ENCODE measurements around the gene IGSF9.

IGSF9 gene

DNA sequence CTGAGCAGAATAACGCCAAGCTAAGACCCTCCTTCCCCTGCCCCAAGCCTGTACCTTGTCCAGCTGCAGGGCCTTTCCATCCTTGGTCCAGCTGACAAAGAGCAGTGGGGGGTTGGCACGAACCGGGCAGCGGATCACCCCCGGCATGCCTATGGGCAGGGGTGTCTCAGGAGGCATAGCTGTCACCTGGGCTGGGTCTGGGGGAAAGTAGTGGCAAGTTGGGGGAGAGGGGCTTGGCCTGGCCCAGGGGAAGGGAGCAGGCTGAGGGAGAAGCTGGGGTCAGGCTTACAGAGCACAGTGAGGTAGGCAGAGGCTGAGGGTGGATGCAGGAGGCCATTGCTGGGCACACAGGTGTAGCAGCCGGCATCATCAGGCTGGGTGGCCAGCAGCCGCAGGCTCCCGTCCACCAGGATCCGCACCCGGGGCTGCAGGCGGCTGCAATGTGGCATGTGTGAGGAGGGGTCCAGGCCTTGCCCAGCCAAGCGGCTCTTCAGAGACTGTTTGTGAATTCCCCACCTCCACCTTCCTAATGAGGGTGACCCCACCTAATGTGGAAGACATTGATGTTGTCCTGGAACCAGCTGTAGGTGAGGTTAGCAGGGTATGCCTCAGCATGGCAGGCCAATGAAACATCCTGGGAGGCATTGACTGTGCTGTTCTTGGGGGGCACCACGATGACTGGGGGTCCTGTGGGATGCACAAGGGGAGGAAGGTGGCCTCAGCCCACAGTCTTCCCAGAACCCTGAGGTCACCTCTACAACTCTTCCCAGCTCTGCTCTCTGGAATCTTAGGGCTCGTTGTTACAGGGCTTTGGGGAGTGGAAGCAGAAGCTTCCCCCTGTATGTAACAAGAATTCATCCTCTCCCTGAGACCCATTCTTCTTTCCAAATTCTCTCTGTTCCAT, 11.0 kb downstream of the IGSF9 start:
- H3K27ac Mint-ChIP-seq, result no peak overlapping the region

GRCh38 chr1:159933347-159933746, 12.1 kb downstream of the IGSF9 start:
- Mint-ChIP-seq H3K27me3 (no peaks in the 10 kb centered on the region), H3K4me3 (no peak overlapping the region), H3K27ac (no peak overlapping the region)

More for the DNA sequence above, 11.0 kb downstream of the IGSF9 start:
- no peaks in the 10 kb centered on the region for H3K9me3 Mint-ChIP-seq (ENCODE audit: low read depth)
- H3K36me3 Mint-ChIP-seq, result no peaks in the 10 kb centered on the region
- H3K4me3 Mint-ChIP-seq, result no peak overlapping the region
- no peaks in the 10 kb centered on the region for H3K27me3 Mint-ChIP-seq
- H3K4me1 Mint-ChIP-seq (ENCODE audit: low read depth), result peaks cover 5% of the 10 kb centered on the region

GRCh38 chr1:159932296-159933285, 12.8 kb downstream of the IGSF9 start:
- Mint-ChIP-seq H3K27me3 (no peaks in the 10 kb centered on the region), H3K36me3 (no peaks in the 10 kb centered on the region), H3K4me1 (ENCODE audit: low read depth) (peaks cover 5% of the 10 kb centered on the region), H3K4me3 (no peak overlapping the region), H3K27ac (no peak overlapping the region), H3K9me3 (ENCODE audit: low read depth) (no peaks in the 10 kb centered on the region)

More at GRCh38 chr1:159933347-159933746, 12.1 kb downstream of the IGSF9 start:
- H3K9me3 Mint-ChIP-seq (ENCODE audit: low read depth), result no peaks in the 10 kb centered on the region
- no peaks in the 10 kb centered on the region for H3K36me3 Mint-ChIP-seq
- H3K4me1 Mint-ChIP-seq (ENCODE audit: low read depth), result peaks cover 5% of the 10 kb centered on the region

- Mint-ChIP-seq H3K4me3 (no peak overlapping the region), H3K27ac (no peak overlapping the region), H3K36me3 (no peaks in the 10 kb centered on the region), H3K4me1 (ENCODE audit: low read depth) (peaks cover 5% of the 10 kb centered on the region), H3K27me3 (no peaks in the 10 kb centered on the region), H3K9me3 (ENCODE audit: low read depth) (no peaks in the 10 kb centered on the region)
These were observed 13.6 kb downstream of the IGSF9 start for GRCh38 chr1:159931795-159932173.

GRCh38 chr1:159931101-159931794, 14.2 kb downstream of the IGSF9 start:
- Mint-ChIP-seq H3K27ac (no peak overlapping the region), H3K27me3 (no peaks in the 10 kb centered on the region), H3K4me1 (ENCODE audit: low read depth) (peaks cover 6% of the 10 kb centered on the region), H3K4me3 (no peak overlapping the region), H3K36me3 (no peaks in the 10 kb centered on the region), H3K9me3 (ENCODE audit: low read depth) (no peaks in the 10 kb centered on the region)

- H3K4me3 Mint-ChIP-seq, result no peak overlapping the region
- H3K9me3 Mint-ChIP-seq (ENCODE audit: low read depth), result no peaks in the 10 kb centered on the region
- peaks cover 11% of the 10 kb centered on the region for H3K4me1 Mint-ChIP-seq (ENCODE audit: low read depth)
- no peaks in the 10 kb centered on the region for H3K36me3 Mint-ChIP-seq
- H3K27me3 Mint-ChIP-seq, result no peaks in the 10 kb centered on the region
- no peak overlapping the region for H3K27ac Mint-ChIP-seq
These were observed 14.8 kb downstream of the IGSF9 start for GRCh38 chr1:159930634-159931033.

- H3K36me3 Mint-ChIP-seq, result no peaks in the 10 kb centered on the region
- H3K27ac Mint-ChIP-seq, result no peak overlapping the region
- H3K4me1 Mint-ChIP-seq (ENCODE audit: low read depth), result peaks cover 12% of the 10 kb centered on the region
- no peak overlapping the region for H3K4me3 Mint-ChIP-seq
- H3K9me3 Mint-ChIP-seq (ENCODE audit: low read depth), result no peaks in the 10 kb centered on the region
- H3K27me3 Mint-ChIP-seq, result no peaks in the 10 kb centered on the region
These were observed 15.2 kb downstream of the IGSF9 start for GRCh38 chr1:159930216-159930615.

DNA sequence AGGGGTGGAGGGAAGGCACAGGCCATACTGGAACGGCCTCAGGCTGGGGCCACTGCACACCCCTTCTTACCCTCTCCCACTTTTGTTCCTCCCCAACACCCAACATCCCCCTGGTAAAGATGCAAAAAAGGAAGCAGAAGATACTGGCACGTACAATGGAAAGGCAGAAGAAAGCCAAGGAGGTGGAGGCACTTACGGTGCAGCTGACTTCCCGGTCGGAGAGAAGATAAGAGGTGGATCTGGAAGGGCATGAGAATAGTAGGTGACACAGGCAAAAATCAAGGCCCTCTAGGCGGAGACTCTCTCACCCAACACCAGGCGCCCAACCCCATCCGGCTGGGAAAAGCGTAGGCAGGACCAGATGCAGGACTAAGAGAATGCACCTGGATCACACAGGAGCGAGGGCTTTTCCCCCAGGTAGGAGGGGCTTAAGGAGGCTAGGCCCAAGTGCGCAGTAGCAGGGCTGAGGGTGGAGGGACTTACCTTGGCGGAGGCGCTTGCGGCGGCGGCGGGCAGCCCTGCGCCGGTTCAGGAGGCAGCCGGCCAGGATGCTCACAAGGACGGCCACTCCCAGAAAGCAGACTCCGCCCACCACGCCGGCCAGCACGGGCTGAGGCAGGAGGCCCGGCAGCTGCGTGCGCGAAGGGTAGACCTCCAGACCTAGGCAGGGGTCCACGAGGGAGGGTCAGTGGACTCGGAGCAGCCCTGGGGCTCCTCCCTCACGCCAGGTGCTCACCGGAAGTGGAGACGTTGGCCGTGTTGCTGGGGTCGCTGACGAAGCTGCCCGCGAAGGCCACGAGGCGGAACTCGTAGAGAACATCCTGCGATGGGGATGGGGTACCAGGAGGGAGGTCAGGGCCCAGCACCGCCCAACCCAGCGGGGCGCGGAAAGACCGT, 16.0 kb downstream of the IGSF9 start:
- no peaks in the 10 kb centered on the region for H3K9me3 Mint-ChIP-seq (ENCODE audit: low read depth)
- no peak overlapping the region for H3K27ac Mint-ChIP-seq
- H3K4me1 Mint-ChIP-seq (ENCODE audit: low read depth), result peaks cover 12% of the 10 kb centered on the region
- H3K36me3 Mint-ChIP-seq, result no peaks in the 10 kb centered on the region
- H3K27me3 Mint-ChIP-seq, result no peaks in the 10 kb centered on the region
- H3K4me3 Mint-ChIP-seq, result no peak overlapping the region

DNA sequence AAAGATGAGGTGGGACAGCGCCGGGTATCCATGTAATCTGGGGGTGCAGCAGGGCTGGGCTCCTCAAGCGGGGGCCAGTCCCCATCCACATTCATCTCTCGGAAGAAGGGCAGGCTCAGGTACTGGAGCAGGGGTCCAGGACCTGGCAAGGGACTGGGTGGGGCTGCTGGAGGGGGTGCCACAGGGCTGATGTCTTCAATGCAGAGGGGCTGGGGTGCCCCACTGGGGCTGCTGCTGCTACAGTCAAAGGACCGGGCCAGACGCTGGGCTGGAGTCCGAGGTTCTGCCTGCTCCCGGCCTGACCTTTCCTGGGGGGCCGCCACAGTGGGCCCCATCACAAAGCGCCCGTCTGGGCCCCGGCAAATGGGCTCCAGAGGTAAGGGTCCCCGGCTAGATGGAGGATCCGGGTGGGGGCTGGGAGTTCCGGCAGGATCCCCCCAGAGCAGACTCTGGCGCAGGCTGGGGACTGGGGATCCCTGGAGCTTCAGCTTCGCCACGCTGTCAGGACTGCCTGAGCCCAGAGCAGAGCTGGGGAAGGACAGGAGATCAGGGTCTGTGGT, 16.8 kb downstream of the IGSF9 start:
- Mint-ChIP-seq H3K27me3 (no peaks in the 10 kb centered on the region), H3K4me3 (no peak overlapping the region)

GRCh38 chr1:159927849-159928431, 17.5 kb downstream of the IGSF9 start:
- Mint-ChIP-seq H3K9me3 (ENCODE audit: low read depth) (no peaks in the 10 kb centered on the region), H3K4me3 (no peak overlapping the region), H3K27ac (no peak overlapping the region)

More for the DNA sequence above, 16.8 kb downstream of the IGSF9 start:
- peaks cover 18% of the 10 kb centered on the region for H3K4me1 Mint-ChIP-seq (ENCODE audit: low read depth)
- H3K9me3 Mint-ChIP-seq (ENCODE audit: low read depth), result no peaks in the 10 kb centered on the region
- peaks cover 2% of the 10 kb centered on the region for H3K36me3 Mint-ChIP-seq
- no peak overlapping the region for H3K27ac Mint-ChIP-seq

GRCh38 chr1:159927211-159927848, 18.1 kb downstream of the IGSF9 start:
- H3K27ac Mint-ChIP-seq, result no peak overlapping the region
- peaks cover 30% of the 10 kb centered on the region for H3K4me1 Mint-ChIP-seq (ENCODE audit: low read depth)
- H3K9me3 Mint-ChIP-seq (ENCODE audit: low read depth), result no peaks in the 10 kb centered on the region
- H3K27me3 Mint-ChIP-seq, result no peaks in the 10 kb centered on the region
- no peak overlapping the region for H3K4me3 Mint-ChIP-seq
- peaks cover 2% of the 10 kb centered on the region for H3K36me3 Mint-ChIP-seq

More at GRCh38 chr1:159927849-159928431, 17.5 kb downstream of the IGSF9 start:
- H3K36me3 Mint-ChIP-seq, result peaks cover 2% of the 10 kb centered on the region
- no peaks in the 10 kb centered on the region for H3K27me3 Mint-ChIP-seq
- peaks cover 24% of the 10 kb centered on the region for H3K4me1 Mint-ChIP-seq (ENCODE audit: low read depth)

DNA sequence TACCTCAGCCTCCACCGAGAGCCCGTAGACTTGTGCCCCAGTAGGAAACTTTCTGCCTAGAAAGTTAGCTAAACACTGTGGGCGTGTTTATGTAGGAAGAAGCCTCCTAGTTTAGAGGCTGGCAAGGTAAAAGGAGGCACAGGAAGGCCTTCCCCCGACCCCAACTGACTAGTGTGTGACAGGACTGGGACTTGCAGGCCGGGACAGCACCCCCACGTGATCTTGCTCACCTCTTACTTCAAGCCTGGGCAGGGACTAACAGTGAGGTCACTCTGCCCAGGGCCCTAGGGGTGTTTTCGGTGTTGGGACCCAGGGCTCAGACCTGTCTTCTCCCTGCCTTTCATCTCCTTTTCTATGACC, 19.7 kb downstream of the IGSF9 start:
- no peaks in the 10 kb centered on the region for H3K27me3 Mint-ChIP-seq
- H3K4me3 Mint-ChIP-seq, result peak overlapping the region; percentile 95
- H3K36me3 Mint-ChIP-seq, result peaks cover 6% of the 10 kb centered on the region
- no peaks in the 10 kb centered on the region for H3K9me3 Mint-ChIP-seq (ENCODE audit: low read depth)
- H3K4me1 Mint-ChIP-seq (ENCODE audit: low read depth), result peaks cover 47% of the 10 kb centered on the region
- H3K27ac Mint-ChIP-seq, result peak overlapping the region; percentile 98
